ENCODE data around the gene PMS1. TPM values are rescaled to one million over a fixed set of nuclear protein-coding genes. Genes with fewer than 3 reads are reported as not detected.

The PMS1 gene
- polyA plus RNA-seq, 1 donor from 2014 or later = 50.9 TPM

- H4K20me1 ChIP-seq (ENCODE audit: insufficient read depth) = no peaks in the 10 kb centered on the region
- H3K27ac ChIP-seq (ENCODE audit: low read length) = no peak overlapping the region
- no peak overlapping the region for H3K4me3 ChIP-seq (ENCODE audit: low read length)
- no peak for TF ChIP-seq MXI1 (conservative IDR thresholded peaks at IDR 0.05; ENCODE audit: poor library complexity, severe bottlenecking)
- TF ChIP-seq EP300 (conservative IDR thresholded peaks at IDR 0.05; ENCODE audit: poor library complexity, severe bottlenecking) = no peak
- no peaks in the 10 kb centered on the region for H3K36me3 ChIP-seq (ENCODE audit: insufficient read depth, low read length)
- H2AFZ ChIP-seq (ENCODE audit: low read depth, low read length) = no peak overlapping the region
- no peak overlapping the region for H3K9ac ChIP-seq (ENCODE audit: low read length)
- no peaks in the 10 kb centered on the region for H3K79me2 ChIP-seq (replicated peaks; ENCODE audit: insufficient read depth, low read length)
- no peaks in the 10 kb centered on the region for H3K9me2 ChIP-seq (ENCODE audit: insufficient read depth, low read length)
- no peaks in the 10 kb centered on the region for H3K27me3 ChIP-seq (ENCODE audit: insufficient read depth, low read depth, low read length)
- no peaks in the 10 kb centered on the region for H3F3A ChIP-seq (ENCODE audit: insufficient read depth, low read length, poor library complexity, severe bottlenecking)
- H3K9me3 ChIP-seq (ENCODE audit: low read length) = no peaks in the 10 kb centered on the region
- H3K4me2 ChIP-seq (ENCODE audit: low read length) = no peak overlapping the region
Measured at GRCh38 chr2:189916651-189917050, 132.4 kb downstream of the PMS1 start.

Other genes starting within 250 kb of the PMS1 start
- gene SLC40A1, start 203.7 kb upstream of the PMS1 start, polyA plus RNA-seq = 12.6 and 12.8 TPM in 2 replicates
- gene ASNSD1, start 123.0 kb upstream of the PMS1 start, polyA plus RNA-seq = 61.7 and 94.3 TPM in 2 replicates
- 7.4 and 8.2 TPM in 2 replicates for gene ANKAR, start 109.8 kb upstream of the PMS1 start, polyA plus RNA-seq
- gene OSGEPL1, start 21.7 kb upstream of the PMS1 start, polyA plus RNA-seq = 23.6 and 29.1 TPM in 2 replicates
- gene ORMDL1, start 111 bp upstream of the PMS1 start, polyA plus RNA-seq = 273 and 351 TPM in 2 replicates